Thoracic aorta (tissue), 2 donors: ENCODE results near the gene PTPRM. TPM values are rescaled to one million over a fixed set of nuclear protein-coding genes. Genes with fewer than 3 reads are reported as not detected.

Experiments
- ATAC-seq: fragments of 150-250 bp; one replicate; pipeline ENCODE4 v1.8.0; 2017; ENCODE audit warnings: low read depth; ENCODE audit not compliant: insufficient number of reproducible peaks, low FRiP score
- DNase-seq: peaks from one replicate; pipeline ENCODE4 v3.0.0-alpha.2; 2020; ENCODE audit warnings: low spot score
- H3K27ac ChIP-seq, 2 donors: fragments of 200-600 bp; sonication (generic); 1 replicate in 1 of 2; 2 replicates in 1 of 2; pipeline ENCODE4 v1.5.1; 2016; ENCODE audit warnings: mild to moderate bottlenecking in 2 of 2, moderate library complexity in 2 of 2
- H3K27me3 ChIP-seq: fragments of 200-600 bp; sonication (generic); replicated peaks from 2 replicates; pipeline ENCODE4 v1.6.0; 2016; ENCODE audit warnings: mild to moderate bottlenecking; ENCODE audit not compliant: insufficient read depth
- H3K36me3 ChIP-seq: fragments of 200-600 bp; sonication (generic); one replicate; pipeline ENCODE4 v1.5.1; 2016
- H3K4me1 ChIP-seq, 2 donors: fragments of 200-600 bp; sonication (generic); 1 replicate in 1 of 2; 2 replicates in 1 of 2; pipeline versions ENCODE4 v1.5.1 to v1.6.0; 2016; ENCODE audit warnings: low read depth in 2 of 2, mild to moderate bottlenecking in 1 of 2; ENCODE audit not compliant: control insufficient read depth in 1 of 2
- H3K4me3 ChIP-seq: fragments of 200-600 bp; sonication (generic); 2 replicates; pipeline ENCODE4 v1.5.1; 2016; ENCODE audit warnings: mild to moderate bottlenecking
- H3K9me3 ChIP-seq: fragments of 200-600 bp; sonication (generic); 2 replicates; pipeline ENCODE4 v1.5.1; 2016
- total RNA-seq, 2 donors: library from RNA; depleted of rRNA; stranded (reverse); fragments of >200 nt; gene quantifications; one replicate each; pipeline versions ENCODE4 v1.1.0 to v1.2.3, GENCODE V29; 2016
- TF ChIP-seq, protein P1 (sequence below): fragments of 200-600 bp; sonication (generic); IDR thresholded peaks from one replicate; pipeline ENCODE4 v1.5.1; 2019; ENCODE audit warnings: antibody characterized with exemption

Gene PTPRM
- total RNA-seq, 2 donors from 2014 or later, result 90.3 to 102 TPM

DNA sequence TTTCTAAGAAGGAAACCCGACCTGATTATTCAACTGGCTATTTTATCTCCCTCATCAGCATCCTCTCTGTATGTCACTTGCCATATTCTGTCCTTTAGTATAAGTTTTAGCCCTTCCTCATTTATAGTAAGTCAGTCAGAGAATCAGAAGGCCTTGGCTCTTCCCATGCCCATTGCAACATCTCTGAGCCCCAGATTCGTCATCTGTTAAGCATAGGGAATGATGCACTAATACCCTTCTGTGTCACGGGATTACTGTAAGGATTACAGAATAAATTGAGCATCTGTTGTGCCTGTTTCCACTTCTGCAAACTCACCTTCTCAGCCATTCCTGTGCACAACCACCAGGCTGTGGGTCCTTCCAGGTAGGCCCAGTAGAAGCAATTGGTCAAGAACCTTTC is 784.0 kb downstream of the PTPRM start:
- H3K27me3 ChIP-seq, result no peaks in the 10 kb centered on the region
- no peak overlapping the region for H3K27ac ChIP-seq
- no peaks in the 10 kb centered on the region for H3K9me3 ChIP-seq
- no peaks in the 10 kb centered on the region for H3K4me1 ChIP-seq
- no peaks in the 10 kb centered on the region for H3K36me3 ChIP-seq
- DNase-seq (no peak), ATAC-seq (no peak)
- no peak overlapping the region for H3K4me3 ChIP-seq
- TF ChIP-seq, protein P1, sequence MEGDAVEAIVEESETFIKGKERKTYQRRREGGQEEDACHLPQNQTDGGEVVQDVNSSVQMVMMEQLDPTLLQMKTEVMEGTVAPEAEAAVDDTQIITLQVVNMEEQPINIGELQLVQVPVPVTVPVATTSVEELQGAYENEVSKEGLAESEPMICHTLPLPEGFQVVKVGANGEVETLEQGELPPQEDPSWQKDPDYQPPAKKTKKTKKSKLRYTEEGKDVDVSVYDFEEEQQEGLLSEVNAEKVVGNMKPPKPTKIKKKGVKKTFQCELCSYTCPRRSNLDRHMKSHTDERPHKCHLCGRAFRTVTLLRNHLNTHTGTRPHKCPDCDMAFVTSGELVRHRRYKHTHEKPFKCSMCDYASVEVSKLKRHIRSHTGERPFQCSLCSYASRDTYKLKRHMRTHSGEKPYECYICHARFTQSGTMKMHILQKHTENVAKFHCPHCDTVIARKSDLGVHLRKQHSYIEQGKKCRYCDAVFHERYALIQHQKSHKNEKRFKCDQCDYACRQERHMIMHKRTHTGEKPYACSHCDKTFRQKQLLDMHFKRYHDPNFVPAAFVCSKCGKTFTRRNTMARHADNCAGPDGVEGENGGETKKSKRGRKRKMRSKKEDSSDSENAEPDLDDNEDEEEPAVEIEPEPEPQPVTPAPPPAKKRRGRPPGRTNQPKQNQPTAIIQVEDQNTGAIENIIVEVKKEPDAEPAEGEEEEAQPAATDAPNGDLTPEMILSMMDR, result no peak

DNA sequence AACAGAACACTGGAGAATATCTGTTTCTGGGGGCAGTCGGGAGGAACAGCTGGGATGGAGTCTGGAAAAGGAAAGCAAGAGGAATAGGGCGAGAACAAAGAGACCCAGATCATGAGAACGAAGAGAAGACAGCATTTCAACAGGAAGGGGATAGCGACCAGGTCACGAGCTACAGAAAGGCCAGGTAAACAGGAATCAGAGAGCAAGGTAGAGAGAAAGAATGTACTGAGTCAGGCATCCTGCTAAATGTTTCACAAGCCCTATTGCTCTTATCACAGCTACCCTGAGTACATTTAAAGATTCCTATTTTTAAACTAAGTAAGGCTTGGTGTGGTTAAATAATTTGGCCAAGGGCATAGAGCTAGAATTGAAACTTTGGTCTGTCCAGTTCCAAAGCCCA is 787.2 kb downstream of the PTPRM start:
- H3K9me3 ChIP-seq, result no peaks in the 10 kb centered on the region
- DNase-seq, result no peak
- no peaks in the 10 kb centered on the region for H3K4me1 ChIP-seq
- H3K4me3 ChIP-seq, result no peak overlapping the region
- TF ChIP-seq, protein P1, result no peak
- H3K36me3 ChIP-seq, result no peaks in the 10 kb centered on the region
- no peak overlapping the region for H3K27ac ChIP-seq
- ATAC-seq, result no peak
- H3K27me3 ChIP-seq, result no peaks in the 10 kb centered on the region

DNA sequence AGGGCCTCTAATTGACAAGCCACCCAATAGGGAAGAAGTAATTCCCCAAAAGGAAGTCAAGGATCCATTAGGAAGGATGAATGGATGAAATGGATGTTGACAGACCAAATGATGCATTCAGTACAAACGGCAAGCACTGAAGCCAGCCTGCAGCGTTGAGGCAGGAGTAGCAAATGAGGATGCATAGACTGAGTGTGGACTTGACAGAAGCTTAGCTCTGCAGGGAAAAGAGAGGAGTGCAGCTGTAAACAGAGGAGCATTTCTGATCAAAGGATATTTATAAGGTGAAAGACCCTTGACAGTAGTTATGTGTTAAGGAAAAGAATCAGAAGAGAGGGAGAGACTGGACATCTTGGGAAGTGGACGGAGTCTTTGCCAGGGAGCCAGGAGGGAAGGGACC is 788.9 kb downstream of the PTPRM start:
- TF ChIP-seq, protein P1, result no peak
- no peaks in the 10 kb centered on the region for H3K36me3 ChIP-seq
- H3K27ac ChIP-seq, result no peak overlapping the region
- ATAC-seq, result no peak
- no peaks in the 10 kb centered on the region for H3K9me3 ChIP-seq
- no peaks in the 10 kb centered on the region for H3K4me1 ChIP-seq
- H3K4me3 ChIP-seq, result no peak overlapping the region
- no peak for DNase-seq
- no peaks in the 10 kb centered on the region for H3K27me3 ChIP-seq

DNA sequence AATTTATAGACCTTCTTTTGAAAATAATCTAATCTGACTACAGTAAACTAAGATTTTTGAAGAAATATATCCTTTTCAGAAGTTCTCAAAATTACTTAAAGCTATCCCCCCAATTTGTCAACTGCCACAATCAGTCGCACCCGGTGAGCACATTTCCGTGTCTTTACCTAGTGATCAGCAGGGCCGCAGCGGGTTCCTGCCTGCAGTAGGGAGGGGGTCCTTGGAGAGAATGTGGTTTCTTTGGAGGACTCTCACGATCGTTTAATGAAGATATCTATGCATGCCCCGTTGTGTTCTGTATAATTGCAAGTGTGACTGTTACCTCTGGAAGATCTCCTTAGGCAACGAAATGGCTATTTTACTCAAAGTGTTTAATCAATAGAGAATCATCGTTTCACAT is 790.2 kb downstream of the PTPRM start:
- DNase-seq (no peak), ATAC-seq (no peak)
- Histone ChIP-seq H3K36me3 (no peaks in the 10 kb centered on the region), H3K4me3 (no peak overlapping the region), H3K27me3 (no peaks in the 10 kb centered on the region), H3K9me3 (no peaks in the 10 kb centered on the region), H3K4me1 (no peaks in the 10 kb centered on the region), H3K27ac (no peak overlapping the region)
- TF ChIP-seq, protein P1, result no peak

DNA sequence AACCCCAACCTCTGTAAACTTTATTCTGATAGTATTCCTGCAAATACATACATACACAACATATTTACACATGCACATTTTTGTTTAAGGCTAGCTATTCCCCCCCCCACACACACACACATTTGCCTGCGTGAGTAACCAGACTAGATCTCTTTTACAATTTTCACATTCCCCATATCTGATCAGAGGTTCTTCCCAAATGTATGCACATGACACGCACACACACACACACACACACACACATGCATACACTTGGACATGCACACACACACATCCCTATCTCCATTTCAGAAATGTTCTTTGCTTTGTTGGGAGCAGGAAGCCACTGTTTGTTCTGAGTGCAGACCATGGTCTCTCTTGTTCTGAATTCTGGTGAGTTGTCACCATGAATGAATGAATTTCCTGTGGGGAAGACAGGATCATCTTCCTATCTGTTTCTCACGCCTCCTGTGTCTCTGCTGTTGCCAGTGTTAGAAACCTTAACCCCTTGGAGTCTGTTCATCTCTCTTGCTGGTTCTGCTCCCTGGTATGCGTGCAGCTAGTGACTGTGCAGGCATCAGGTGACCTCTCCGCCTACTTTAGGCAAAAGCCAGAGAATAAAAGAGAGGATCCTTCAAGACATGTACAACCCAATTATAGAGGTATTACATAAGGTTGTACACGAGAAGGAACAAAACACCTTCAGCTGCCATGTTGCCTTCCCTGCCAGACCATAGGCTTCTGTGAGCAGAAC is 791.1 kb downstream of the PTPRM start:
- TF ChIP-seq, protein P1, result no peak
- no peaks in the 10 kb centered on the region for H3K4me1 ChIP-seq
- no peak for DNase-seq
- no peak overlapping the region for H3K27ac ChIP-seq
- no peaks in the 10 kb centered on the region for H3K9me3 ChIP-seq
- H3K4me3 ChIP-seq, result no peak overlapping the region
- no peaks in the 10 kb centered on the region for H3K36me3 ChIP-seq
- H3K27me3 ChIP-seq, result no peaks in the 10 kb centered on the region
- ATAC-seq, result no peak
